ENCODE results near the gene GRB14. TPM values are rescaled to one million over a fixed set of nuclear protein-coding genes. Genes with fewer than 3 reads are reported as not detected.

GRB14 gene
- total RNA-seq, 1 experiment from 2014 or later = 18.4 TPM

DNA sequence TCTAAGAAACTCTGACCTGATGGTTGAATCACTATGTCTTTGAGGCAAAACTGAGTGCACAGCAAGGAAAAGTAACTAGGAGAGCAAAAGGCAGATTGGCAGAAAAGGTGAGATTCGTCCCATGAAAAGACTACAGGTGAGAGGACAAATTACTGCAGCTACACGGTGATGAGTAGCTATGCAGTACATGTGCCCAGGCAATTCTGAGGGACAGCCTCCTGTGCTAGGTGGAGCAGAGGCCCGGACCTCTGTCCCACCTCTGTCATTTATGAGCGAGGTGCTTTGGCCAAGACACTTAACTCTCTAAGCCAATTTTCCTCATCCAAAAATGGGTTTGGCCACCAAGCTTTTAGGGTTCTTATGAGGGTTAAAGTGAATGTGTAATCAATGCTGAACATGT, 59.9 kb downstream of the GRB14 start:
- no peak for DNase-seq
- TF ChIP-seq CTCF (IDR thresholded peaks at IDR 0.05; ENCODE audit: unreplicated experiment) = no peak
- H3K27ac Mint-ChIP-seq (ENCODE audit: unreplicated experiment) = no peak overlapping the region
- H3K27me3 Mint-ChIP-seq (ENCODE audit: unreplicated experiment) = no peaks in the 10 kb centered on the region
- H3K4me3 Mint-ChIP-seq (ENCODE audit: low read depth, unreplicated experiment) = no peak overlapping the region
- no peaks in the 10 kb centered on the region for H3K36me3 Mint-ChIP-seq (ENCODE audit: insufficient read depth, unreplicated experiment)
- CTCF ChIA-PET = interaction anchor here (0.9 to 1.2 kb wide), 2 partner anchors 23 to 39 kb away, joined by 3 to 4 read pairs; no protein-coding TSS in a partner anchor
- intact Hi-C loops (cut with micrococcal nuclease; ENCODE audit: unreplicated experiment) = no loop called here
- peaks cover 9% of the 10 kb centered on the region for H3K4me1 Mint-ChIP-seq (ENCODE audit: low read depth, unreplicated experiment)
- no TSS peak for BruUV-seq (replicated peaks)
- H3K9me3 Mint-ChIP-seq (ENCODE audit: low read depth, unreplicated experiment) = no peaks in the 10 kb centered on the region

DNA sequence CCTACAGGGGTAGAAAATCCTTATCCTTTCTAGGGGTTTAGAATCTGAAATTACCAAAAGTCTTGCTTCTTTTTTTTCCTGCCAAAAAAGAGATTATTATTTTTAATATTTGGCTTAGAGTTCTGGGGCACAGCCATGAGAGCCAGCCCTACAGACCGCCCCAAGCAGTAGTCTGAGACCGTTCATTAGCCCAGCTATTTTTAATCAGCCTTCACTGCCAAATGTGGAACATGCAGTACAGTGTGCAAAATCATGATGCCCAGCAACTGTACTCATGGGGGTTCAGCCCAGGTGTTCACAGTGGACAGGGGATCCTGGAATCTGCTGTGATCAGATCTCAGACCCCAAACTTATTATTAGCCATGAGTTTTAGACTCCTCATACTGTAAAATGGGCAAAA, 60.4 kb downstream of the GRB14 start:
- peaks cover 9% of the 10 kb centered on the region for H3K4me1 Mint-ChIP-seq (ENCODE audit: low read depth, unreplicated experiment)
- no peak for DNase-seq
- no peak for TF ChIP-seq CTCF (IDR thresholded peaks at IDR 0.05; ENCODE audit: unreplicated experiment)
- no peaks in the 10 kb centered on the region for H3K9me3 Mint-ChIP-seq (ENCODE audit: low read depth, unreplicated experiment)
- no TSS peak for BruUV-seq (replicated peaks)
- intact Hi-C loops (cut with micrococcal nuclease; ENCODE audit: unreplicated experiment) = loop anchor here (1.0 kb wide), 2 partner anchors 39 to 156 kb away; no protein-coding TSS in a partner anchor
- no peak overlapping the region for H3K27ac Mint-ChIP-seq (ENCODE audit: unreplicated experiment)
- no peaks in the 10 kb centered on the region for H3K36me3 Mint-ChIP-seq (ENCODE audit: insufficient read depth, unreplicated experiment)
- H3K4me3 Mint-ChIP-seq (ENCODE audit: low read depth, unreplicated experiment) = no peak overlapping the region
- CTCF ChIA-PET = interaction anchor here (0.7 to 1.3 kb wide), 5 partner anchors 9 to 60 kb away, joined by 3 to 30 read pairs (median 3); no protein-coding TSS in a partner anchor
- H3K27me3 Mint-ChIP-seq (ENCODE audit: unreplicated experiment) = no peaks in the 10 kb centered on the region

DNA sequence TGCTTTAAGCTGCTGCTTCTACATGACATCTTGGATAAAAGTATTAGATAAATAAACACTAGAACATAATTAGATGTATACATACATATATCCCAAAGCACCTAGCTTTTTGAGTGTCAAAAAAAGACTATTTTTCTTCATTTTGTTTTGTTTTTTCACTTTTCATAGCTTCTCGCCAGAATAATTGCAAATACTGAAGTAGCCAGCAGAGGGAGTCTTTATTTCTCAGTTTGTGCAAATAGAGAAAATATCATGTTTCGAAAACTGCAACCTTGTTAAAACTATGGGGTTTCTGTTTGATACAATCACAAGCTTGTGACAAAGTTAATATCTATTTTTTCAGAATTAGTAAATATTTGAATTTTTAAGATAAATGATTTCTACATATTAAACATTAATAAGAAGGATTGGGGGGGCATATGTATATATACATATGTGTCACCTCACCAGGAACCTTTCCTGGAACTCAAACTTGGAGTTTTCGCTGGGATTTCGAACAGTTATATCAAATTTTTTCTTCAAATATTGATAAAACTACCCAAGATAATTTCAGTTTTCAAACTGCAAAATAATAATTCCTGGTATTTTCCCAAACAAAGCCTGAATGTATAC, 61.0 kb downstream of the GRB14 start:
- TF ChIP-seq CTCF (IDR thresholded peaks at IDR 0.05; ENCODE audit: unreplicated experiment) = peak; percentile 61
- Mint-ChIP-seq H3K27ac (ENCODE audit: unreplicated experiment) (no peak overlapping the region), H3K9me3 (ENCODE audit: low read depth, unreplicated experiment) (no peaks in the 10 kb centered on the region), H3K4me3 (ENCODE audit: low read depth, unreplicated experiment) (no peak overlapping the region), H3K4me1 (ENCODE audit: low read depth, unreplicated experiment) (peaks cover 9% of the 10 kb centered on the region), H3K36me3 (ENCODE audit: insufficient read depth, unreplicated experiment) (no peaks in the 10 kb centered on the region), H3K27me3 (ENCODE audit: unreplicated experiment) (no peaks in the 10 kb centered on the region)
- peak; percentile 23 for DNase-seq
- CTCF ChIA-PET = interaction anchor here (0.7 to 1.3 kb wide), 6 partner anchors 9 to 156 kb away, joined by 3 to 30 read pairs (median 3); partner anchors contain the start of gene GRB14
- BruUV-seq (replicated peaks) = no TSS peak
- intact Hi-C loops (cut with micrococcal nuclease; ENCODE audit: unreplicated experiment) = loop anchor here (1.0 kb wide), 2 partner anchors 40 to 157 kb away; no protein-coding TSS in a partner anchor

DNA sequence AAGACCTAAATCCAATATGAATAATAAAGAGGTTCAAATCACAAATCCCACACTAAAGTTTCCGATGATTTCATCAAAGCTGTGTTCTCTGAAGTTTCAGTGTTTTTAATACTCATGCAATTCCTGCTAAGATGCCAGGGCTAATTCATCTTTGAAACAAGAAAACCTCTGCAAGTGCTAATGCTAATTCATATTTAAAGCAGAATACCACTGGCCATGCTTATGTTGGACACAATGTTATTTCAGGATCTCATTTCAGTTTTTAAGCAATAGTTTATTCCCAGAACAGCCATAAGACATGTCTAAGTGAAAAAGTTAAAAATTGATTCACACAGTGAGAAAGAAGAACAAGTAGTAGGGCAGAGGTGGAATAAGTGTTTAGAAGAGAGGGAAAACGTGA, 62.8 kb downstream of the GRB14 start:
- no peaks in the 10 kb centered on the region for H3K36me3 Mint-ChIP-seq (ENCODE audit: insufficient read depth, unreplicated experiment)
- no peak overlapping the region for H3K4me3 Mint-ChIP-seq (ENCODE audit: low read depth, unreplicated experiment)
- no peak for DNase-seq
- intact Hi-C loops (cut with micrococcal nuclease; ENCODE audit: unreplicated experiment) = no loop called here
- no peaks in the 10 kb centered on the region for H3K27me3 Mint-ChIP-seq (ENCODE audit: unreplicated experiment)
- no peak overlapping the region for H3K27ac Mint-ChIP-seq (ENCODE audit: unreplicated experiment)
- CTCF ChIA-PET = no interaction called here
- TF ChIP-seq CTCF (IDR thresholded peaks at IDR 0.05; ENCODE audit: unreplicated experiment) = no peak
- H3K9me3 Mint-ChIP-seq (ENCODE audit: low read depth, unreplicated experiment) = no peaks in the 10 kb centered on the region
- peaks cover 9% of the 10 kb centered on the region for H3K4me1 Mint-ChIP-seq (ENCODE audit: low read depth, unreplicated experiment)
- BruUV-seq (replicated peaks) = no TSS peak
